Esophagus squamous epithelium (tissue), 5 donors: ENCODE data around the gene LINC00237. TPM values are rescaled to one million over a fixed set of nuclear protein-coding genes. Genes with fewer than 3 reads are reported as not detected.

Experiments
- DNase-seq: peaks from one replicate; lab custom pipeline; 2025; lab: John Stamatoyannopoulos, UW
- H3K27ac ChIP-seq, 4 donors: fragments of 200-600 bp; sonication (generic); one replicate each; pipeline ENCODE4 v1.5.1; 2016 to 2019; ENCODE audit warnings: mild to moderate bottlenecking in 1 of 4
- H3K27me3 ChIP-seq, 4 donors: fragments of 200-600 bp; sonication (generic); 1 replicate in 3 of 4; 2 replicates in 1 of 4; pipeline versions ENCODE4 v1.5.1 to v1.6.0; 2017 to 2021; ENCODE audit warnings: antibody characterized with exemption in 1 of 4
- H3K36me3 ChIP-seq, 3 donors: fragments of 200-600 bp; sonication (generic); one replicate each; pipeline ENCODE4 v1.5.1; 2016 to 2019
- H3K4me1 ChIP-seq, 3 donors: fragments of 200-600 bp; sonication (generic); one replicate each; pipeline ENCODE4 v1.5.1; 2017 to 2019
- H3K4me3 ChIP-seq, 4 donors: fragments of 200-600 bp; sonication (generic); 1 replicate in 3 of 4; 2 replicates in 1 of 4; pipeline ENCODE4 v1.5.1; 2016 to 2019; ENCODE audit warnings: mild to moderate bottlenecking in 2 of 4, moderate library complexity in 1 of 4
- H3K9me3 ChIP-seq, 3 donors: fragments of 200-600 bp; sonication (generic); one replicate each; pipeline ENCODE4 v1.5.1; 2016 to 2019
- CTCF ChIP-seq, 6 experiments: fragments of 450-650 bp in 4 of 6; fragments of 200-600 bp in 2 of 6; sonication (generic) in 2 of 6; IDR thresholded peaks; one replicate each; pipeline ENCODE4 v1.5.1; 2016 to 2019; ENCODE audit warnings: antibody characterized with exemption in 6 of 6, mild to moderate bottlenecking in 4 of 6, moderate library complexity in 4 of 6
- POLR2A ChIP-seq, 4 donors: fragments of 450-650 bp; IDR thresholded peaks; one replicate each; pipeline ENCODE4 v1.6.1; 2017; ENCODE audit warnings: antibody characterized with exemption in 4 of 4, mild to moderate bottlenecking in 4 of 4, moderate library complexity in 3 of 4
- whole genome bisulfite sequencing, 2 donors: methylation state at CpG; one replicate each; pipeline ENCODE4 v1.1.5; 2018; 5-methylcytosine and 5-hydroxymethylcytosine counted together
- intact Hi-C: fragments of 100-400 bp; cut with DNase I; formaldehyde crosslinking; loops from one replicate; pipeline ENCODE4 v1.15.0; 2022
- total RNA-seq, 4 donors: library from RNA; depleted of rRNA; stranded (reverse); fragments of >200 nt; gene quantifications; one replicate each; pipeline ENCODE4 v1.1.0, GENCODE V29; 2016
- donor health status: DM: yes; HTN: yes; CAD: no.

Gene LINC00237
- total RNA-seq, 4 donors from 2014 or later, result not detected

DNA sequence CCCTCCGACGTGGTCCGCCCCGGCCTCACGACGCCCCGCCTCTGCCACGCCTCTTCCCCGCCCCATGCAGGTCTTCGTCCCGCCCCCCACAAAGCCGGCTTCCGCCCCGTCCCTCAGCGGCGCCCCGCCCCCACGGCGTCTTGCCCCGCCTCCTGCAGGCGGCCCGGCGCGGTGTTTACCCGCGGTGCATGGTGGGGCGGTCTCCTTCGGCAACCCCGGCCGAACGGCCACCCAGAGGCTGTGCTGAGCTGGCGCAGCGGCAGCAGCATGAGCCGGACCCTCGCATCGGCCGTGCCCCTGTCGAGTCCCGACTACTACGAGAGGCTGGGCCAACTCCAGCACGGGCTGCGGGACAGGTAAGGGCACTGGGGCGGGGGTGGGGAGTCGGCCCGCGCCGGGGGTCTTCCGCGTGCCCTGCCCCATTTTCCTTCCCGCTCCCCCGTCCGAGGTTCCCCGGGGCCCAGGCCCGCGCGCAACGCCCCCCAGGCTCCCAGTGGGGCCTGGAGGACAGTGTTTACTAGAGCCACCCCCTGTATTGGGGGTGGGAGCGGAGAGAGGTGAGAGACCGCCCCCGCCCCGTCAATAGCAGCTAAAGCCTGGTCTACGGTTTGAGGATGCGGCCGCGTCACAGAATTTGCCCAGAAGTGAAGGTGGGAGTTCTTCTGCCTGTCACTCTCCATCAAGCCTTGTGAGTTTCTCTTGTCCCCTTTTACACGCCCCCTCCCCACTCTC, 19.9 kb upstream of the LINC00237 start, which contains the start of gene KIZ:
Gene KIZ (plus strand): TSS at position 234 of the 732 bp plus-strand sequence. CDS start 34 bp downstream, at position 268.
- intact Hi-C loops, result no loop called here
- no peaks in the 10 kb centered on the region for H3K27me3 ChIP-seq
- DNase-seq, result peak; percentile 79
- H3K36me3 ChIP-seq, result peaks cover 0 to 9% (median 0%) of the 10 kb centered on the region in 3 donors
- WGBS, 2 donors, result 0% methylated on average over 2 to 13 of the region's 66 CpGs
- H3K4me3 ChIP-seq, result peak within 1 kb of the TSS; percentile 78 to 97 (median 94)
- H3K27ac ChIP-seq, result peak within 1 kb of the TSS; percentile 85 to 91 (median 88)
- H3K4me1 ChIP-seq, result peaks cover 0 to 24% (median 5%) of the 10 kb centered on the region in 3 donors
- TF ChIP-seq CTCF (IDR thresholded peaks at IDR 0.05) (peak in 5 of 6 experiments; percentile 41 to 71 (median 46)), POLR2A (IDR thresholded peaks at IDR 0.05) (peak in 2 of 4 donors; percentile 77 to 84)
- no peaks in the 10 kb centered on the region for H3K9me3 ChIP-seq

- TF ChIP-seq POLR2A (IDR thresholded peaks at IDR 0.05) (no peak), CTCF (IDR thresholded peaks at IDR 0.05) (peak in 1 of 6 experiments; percentile 26)
- Histone ChIP-seq H3K27me3 (no peaks in the 10 kb centered on the region), H3K4me3 (peak overlapping the region; percentile 78 to 97 (median 94)), H3K4me1 (peaks cover 0 to 24% (median 5%) of the 10 kb centered on the region in 3 donors), H3K36me3 (peaks cover 0 to 2% (median 0%) of the 10 kb centered on the region in 3 donors), H3K9me3 (no peaks in the 10 kb centered on the region), H3K27ac (peak overlapping the region; percentile 79 to 89 (median 86))
- DNase-seq, result no peak
- 3 to 7% methylated on average over 20 to 25 of the region's 25 CpGs for WGBS, 2 donors
- intact Hi-C loops, result no loop called here
These were observed 19.1 kb upstream of the LINC00237 start for GRCh38 chr20:21125072-21125848.

DNA sequence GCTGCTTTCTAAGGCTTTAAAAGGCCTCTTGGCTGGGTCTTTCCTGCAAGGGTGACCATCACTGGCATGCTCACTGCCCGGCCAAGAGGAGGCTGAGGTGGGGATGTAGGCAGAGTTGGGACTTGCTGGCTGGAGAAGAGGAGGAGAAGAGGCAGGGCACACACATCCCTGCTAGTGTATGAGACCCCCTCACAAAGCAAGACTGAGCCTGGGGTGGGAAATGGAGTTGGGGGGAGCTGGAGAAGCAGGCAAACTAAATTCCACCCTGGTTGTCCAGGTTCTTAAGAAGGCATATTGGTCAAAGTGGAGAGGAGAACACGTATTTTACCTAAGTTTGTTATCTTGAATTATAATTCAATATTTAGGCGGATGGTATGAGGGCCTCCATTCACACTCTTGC, 18.0 kb upstream of the LINC00237 start:
- intact Hi-C loops, result no loop called here
- WGBS, 2 donors, result 92 to 100% methylated on average over 2 to 3 of the region's 3 CpGs
- H3K4me3 ChIP-seq, result no peak overlapping the region
- no peaks in the 10 kb centered on the region for H3K9me3 ChIP-seq
- H3K36me3 ChIP-seq, result no peaks in the 10 kb centered on the region
- peaks cover 0 to 24% (median 5%) of the 10 kb centered on the region in 3 donors for H3K4me1 ChIP-seq
- H3K27me3 ChIP-seq, result peaks cover 0 to 6% (median 0%) of the 10 kb centered on the region in 4 donors
- no peak overlapping the region for H3K27ac ChIP-seq
- no peak for DNase-seq
- TF ChIP-seq POLR2A (IDR thresholded peaks at IDR 0.05) (no peak), CTCF (IDR thresholded peaks at IDR 0.05) (no peak)

- no peak for DNase-seq
- TF ChIP-seq POLR2A (IDR thresholded peaks at IDR 0.05), result no peak
- no peak for TF ChIP-seq CTCF (IDR thresholded peaks at IDR 0.05)
- H3K27me3 ChIP-seq, result peaks cover 0 to 24% (median 0%) of the 10 kb centered on the region in 4 donors
- WGBS, 2 donors, result 79 to 92% methylated on average over 2 of the region's 2 CpGs
- no peak overlapping the region for H3K4me3 ChIP-seq
- no peak overlapping the region for H3K27ac ChIP-seq
- no peaks in the 10 kb centered on the region for H3K9me3 ChIP-seq
- intact Hi-C loops, result no loop called here
- H3K36me3 ChIP-seq, result no peaks in the 10 kb centered on the region
- no peaks in the 10 kb centered on the region for H3K4me1 ChIP-seq
These were observed 12.6 kb upstream of the LINC00237 start for GRCh38 chr20:21118782-21119181.
